Mesangial cell (primary cell): ENCODE measurements around the gene MADD. TPM values are rescaled to one million over a fixed set of nuclear protein-coding genes. Genes with fewer than 3 reads are reported as not detected.

Experiments
- total RNA-seq: library from RNA; depleted of rRNA; stranded (reverse); fragments of >200 nt; gene quantifications from 2 replicates; pipeline ENCODE4 v1.2.3, GENCODE V29; 2015

Gene MADD
- 18.4 and 22.1 TPM in 2 replicates for total RNA-seq

DNA sequence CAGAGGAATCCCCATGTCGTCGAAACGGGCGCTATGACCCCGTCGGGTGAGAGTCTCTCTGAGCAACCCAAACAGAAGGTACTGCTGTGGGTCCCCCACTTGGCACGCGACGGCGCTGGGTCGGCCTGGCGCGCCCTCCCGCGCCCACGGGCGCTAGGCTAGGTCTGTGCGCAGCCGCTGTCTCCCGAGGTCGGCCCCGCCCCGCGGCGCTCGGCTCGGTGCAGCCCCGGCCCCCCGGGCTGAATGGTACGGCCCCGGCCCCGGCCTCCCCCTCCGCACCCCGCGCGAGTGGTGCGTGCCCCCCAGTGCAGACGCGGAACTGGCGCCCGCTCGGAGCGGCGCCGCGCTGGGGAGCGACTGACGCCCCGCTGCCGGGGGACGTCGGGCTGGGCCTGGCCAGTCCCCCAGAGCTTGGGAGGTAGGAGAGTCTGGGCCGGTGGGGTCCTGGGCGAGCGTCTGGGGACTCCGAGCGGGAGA is at the start of gene MADD:
TSS of gene MADD (plus strand) at position 305 of the 477 bp plus-strand sequence.

GRCh38 chr11:47248664-47249377 is 21.1 kb upstream of the MADD start, which contains the start of gene ACP2:
ACP2 (minus strand) TSS chr11:47248814; CDS start chr11:47248789, 25 bp downstream.

GRCh38 chr11:47257517-47258316 is 12.2 kb upstream of the MADD start, which contains the start of gene NR1H3:
NR1H3 (plus strand) TSS chr11:47257996; CDS start chr11:47259217, 1,221 bp downstream.

DNA sequence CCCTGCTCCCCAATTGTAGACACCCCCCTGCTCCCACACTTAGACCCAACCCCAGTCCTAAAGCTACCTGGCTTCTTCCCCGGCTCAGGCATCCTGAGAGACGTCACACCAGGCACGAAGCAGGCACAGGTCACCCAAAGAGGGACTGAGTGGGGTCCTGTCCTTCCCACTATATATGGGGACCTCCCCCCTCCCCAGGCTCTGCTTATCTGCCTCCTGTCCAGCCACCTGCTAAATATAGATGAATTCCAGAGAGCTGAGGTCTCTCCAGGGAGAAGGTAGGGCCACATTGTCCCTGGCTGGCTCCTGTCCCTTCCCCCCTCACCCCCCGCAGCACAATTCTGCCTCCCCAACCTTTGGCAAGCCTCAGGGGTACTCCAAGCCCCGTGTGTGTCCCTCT is 82.6 kb downstream of the MADD start, which contains the start of gene MYBPC3:
TSS of gene MYBPC3 (minus strand) at position 147 of the 400 bp plus-strand sequence. CDS start at position 92, 55 bp downstream.

DNA sequence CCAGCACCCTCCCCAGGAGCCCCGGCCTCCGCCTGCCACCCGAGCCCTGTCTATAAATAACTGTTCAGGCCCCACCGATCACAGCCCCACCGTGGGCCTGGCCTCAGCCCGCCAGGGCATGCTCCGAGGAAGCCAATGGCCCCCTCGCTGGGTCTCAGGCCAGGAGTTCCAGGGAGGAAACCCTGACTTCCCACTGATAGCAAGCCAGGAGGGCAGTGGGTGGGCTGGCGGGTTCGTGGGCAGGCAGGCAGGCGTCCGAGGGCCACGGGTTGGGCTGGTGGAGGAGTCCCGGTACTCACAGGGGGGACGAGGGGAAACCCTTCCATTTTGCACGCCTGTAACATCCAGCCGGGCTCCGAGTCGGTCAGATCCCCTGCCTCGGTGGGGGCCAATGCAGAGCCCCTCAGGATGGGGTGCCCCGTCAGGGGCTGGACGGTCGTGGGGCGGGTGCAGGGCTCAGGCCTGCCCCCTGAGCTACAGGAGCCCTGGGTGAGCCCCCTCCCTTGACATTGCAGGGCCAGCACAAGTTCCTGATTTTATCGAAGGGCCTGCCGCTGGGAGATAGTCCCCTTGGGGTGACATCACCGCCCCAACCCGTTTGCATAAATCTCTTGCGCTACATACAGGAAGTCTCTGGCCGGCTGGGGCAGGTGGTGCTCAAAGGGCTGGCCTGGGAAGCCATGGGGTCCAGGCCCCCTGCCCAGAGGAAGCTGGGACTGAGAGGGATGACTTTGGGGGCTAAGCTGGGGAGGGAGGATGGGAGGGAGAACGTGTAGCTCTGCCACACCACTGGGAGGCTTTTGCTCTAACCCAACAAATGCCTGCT is 108.3 kb downstream of the MADD start, which contains the start of gene SPI1:
TSS of gene SPI1 (minus strand) at position 538 of the 826 bp plus-strand sequence. CDS start at position 344, 194 bp downstream.

Other genes with a start within 250 kb of the MADD start
- 76.3 and 88.0 TPM in 2 replicates for gene ARFGAP2, start 93.3 kb upstream of the MADD start, total RNA-seq
- 30.0 and 42.7 TPM in 2 replicates for gene PACSIN3, start 83.7 kb upstream of the MADD start, total RNA-seq
- gene DDB2, start 55.2 kb upstream of the MADD start, total RNA-seq, result 21.3 and 43.2 TPM in 2 replicates
- gene ACP2, start 21.3 kb upstream of the MADD start, total RNA-seq, result 38.3 and 56.3 TPM in 2 replicates
- gene NR1H3, start 12.1 kb upstream of the MADD start, total RNA-seq, result 8.8 and 15.7 TPM in 2 replicates
- not detected in 2 replicates for gene MYBPC3, start 82.6 kb downstream of the MADD start, total RNA-seq
- not detected in 2 replicates for gene SPI1, start 108.4 kb downstream of the MADD start, total RNA-seq
- 110 and 188 TPM in 2 replicates for gene SLC39A13, start 138.5 kb downstream of the MADD start, total RNA-seq
- gene PSMC3, start 156.3 kb downstream of the MADD start, total RNA-seq, result 85.3 and 192 TPM in 2 replicates
- not detected in 2 replicates for gene RAPSN, start 179.0 kb downstream of the MADD start, total RNA-seq